Activated naive CD8-positive, alpha-beta T cell treated with anti-CD3 and anti-CD28 coated beads, Interleukin-2, amount 50 U/mL, for 24 hours (primary cell): ENCODE measurements around the gene ZBTB5.
"Not testable (repeated sequence)": the region's sequence is repeated elsewhere in the genome, so short reads cannot be mapped to it uniquely, and the experiment has no call there.

Experiments
- ATAC-seq: fragments of 150-1000 bp; cut with Tn5 transposase; one replicate; pipeline ENCODE4 v1.10.0; 2021
- DNase-seq: peaks from one replicate; pipeline ENCODE4 v3.0.0; 2021
- H3K27ac Mint-ChIP-seq: one replicate; pipeline ENCODE4 v1.8.0; 2021; ENCODE audit warnings: mild to moderate bottlenecking, mixed read lengths
- H3K27me3 Mint-ChIP-seq: one replicate; pipeline ENCODE4 v1.8.0; 2021; ENCODE audit warnings: mixed read lengths
- H3K36me3 Mint-ChIP-seq: one replicate; pipeline ENCODE4 v1.8.0; 2021; ENCODE audit warnings: low read depth, mixed read lengths
- H3K4me1 Mint-ChIP-seq: one replicate; pipeline ENCODE4 v1.8.0; 2021; ENCODE audit warnings: mixed read lengths
- H3K4me3 Mint-ChIP-seq: one replicate; pipeline ENCODE4 v1.8.0; 2021; ENCODE audit warnings: mild to moderate bottlenecking, moderate library complexity, mixed read lengths
- H3K9me3 Mint-ChIP-seq: one replicate; pipeline ENCODE4 v1.8.0; 2021; ENCODE audit warnings: mixed read lengths

The ZBTB5 gene

GRCh38 chr9:37465249-37466036, at the start of gene ZBTB5:
ZBTB5 (minus strand) TSS chr9:37465450; CDS start chr9:37442551, 22,899 bp downstream.
- DNase-seq (peak; percentile 98), ATAC-seq (peak; percentile 81)
- Mint-ChIP-seq H3K27me3 (no peaks in the 10 kb centered on the region), H3K36me3 (peaks cover 5% of the 10 kb centered on the region), H3K27ac (peak within 1 kb of the TSS; percentile 96), H3K4me1 (peaks cover 50% of the 10 kb centered on the region), H3K4me3 (peak within 1 kb of the TSS; percentile 93), H3K9me3 (no peaks in the 10 kb centered on the region)

GRCh38 chr9:37514999-37515398, 49.7 kb upstream of the ZBTB5 start:
- Mint-ChIP-seq H3K9me3 (no peaks in the 10 kb centered on the region), H3K4me1 (no peaks in the 10 kb centered on the region), H3K27me3 (no peaks in the 10 kb centered on the region), H3K27ac (no peak overlapping the region), H3K4me3 (no peak overlapping the region), H3K36me3 (no peaks in the 10 kb centered on the region)
- no peak for DNase-seq
- ATAC-seq: no peak

DNA sequence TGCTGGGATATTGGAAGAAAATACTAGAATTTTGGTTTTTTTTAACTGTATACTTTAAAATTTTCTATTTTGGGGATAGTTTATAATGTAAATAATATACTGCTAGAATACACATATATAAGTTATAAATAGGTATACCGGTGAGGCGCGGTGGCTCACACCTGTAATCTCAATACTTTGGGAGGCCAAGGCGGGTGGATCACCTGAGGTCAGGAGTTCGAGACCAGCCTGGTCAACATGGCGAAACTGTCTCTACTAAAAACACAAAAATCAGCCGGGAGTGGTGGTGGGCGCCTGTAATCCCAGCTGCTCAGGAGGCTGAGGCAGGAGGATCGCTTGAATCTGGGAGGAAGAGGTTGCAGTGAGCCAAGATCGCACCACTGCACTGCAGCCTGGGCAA, 49.2 kb upstream of the ZBTB5 start:
- not testable (repeated sequence) for DNase-seq, H3K4me1 Mint-ChIP-seq, H3K9me3 Mint-ChIP-seq, H3K36me3 Mint-ChIP-seq, ATAC-seq, H3K4me3 Mint-ChIP-seq, H3K27me3 Mint-ChIP-seq, H3K27ac Mint-ChIP-seq

GRCh38 chr9:37512437-37512836, 47.2 kb upstream of the ZBTB5 start:
- no peak for ATAC-seq
- DNase-seq: no peak
- peaks cover 2% of the 10 kb centered on the region for H3K36me3 Mint-ChIP-seq
- no peaks in the 10 kb centered on the region for H3K9me3 Mint-ChIP-seq
- no peak overlapping the region for H3K4me3 Mint-ChIP-seq
- no peaks in the 10 kb centered on the region for H3K27me3 Mint-ChIP-seq
- H3K4me1 Mint-ChIP-seq: no peaks in the 10 kb centered on the region
- H3K27ac Mint-ChIP-seq: no peak overlapping the region

DNA sequence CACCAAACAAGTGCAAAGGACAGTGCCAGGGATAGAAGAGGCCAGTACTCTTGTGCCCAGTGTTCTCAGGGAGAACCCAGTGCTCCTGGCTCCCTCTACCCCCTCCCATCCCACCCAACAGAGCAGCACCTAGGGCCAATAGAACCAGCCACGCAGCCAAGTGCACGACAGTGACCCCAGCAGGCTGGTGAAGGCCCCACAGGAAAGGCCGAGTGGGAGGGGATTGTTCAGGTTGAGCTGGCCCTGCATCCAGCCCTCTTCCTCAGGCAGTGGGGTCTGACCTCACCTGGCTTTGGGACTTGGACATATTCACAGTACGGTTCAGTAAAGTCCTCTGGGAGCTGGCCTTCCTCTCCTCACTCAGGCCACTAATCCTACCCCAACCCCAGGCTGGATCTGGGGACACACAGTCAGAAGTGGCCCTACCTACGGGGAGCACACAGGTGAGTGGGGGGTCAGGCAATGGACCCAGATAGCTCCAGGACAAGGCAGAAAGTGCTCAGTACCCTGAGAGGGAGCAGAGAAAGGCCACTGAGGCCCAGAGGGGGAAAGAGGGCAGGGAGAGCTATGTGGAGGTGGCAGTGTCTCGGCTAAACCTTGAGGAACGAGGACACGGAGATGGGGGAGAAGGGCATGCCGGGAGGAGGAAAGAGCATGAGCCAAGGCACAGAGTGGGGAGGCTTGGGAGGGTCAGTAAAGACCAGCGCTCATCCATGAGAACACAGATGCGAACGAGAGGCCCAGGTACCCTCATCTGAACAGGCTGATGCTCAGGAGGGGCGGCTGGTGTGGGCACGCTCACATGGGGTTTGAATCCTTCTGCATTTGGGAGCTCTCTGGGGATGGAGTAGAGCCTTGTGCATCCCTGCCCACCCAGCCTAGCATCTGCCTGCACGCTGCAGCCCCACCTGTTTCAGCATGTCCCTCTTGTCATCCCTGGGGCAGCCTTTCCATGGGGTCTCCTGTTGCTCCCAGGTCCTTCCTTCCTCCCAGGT, 46.1 kb upstream of the ZBTB5 start:
- Mint-ChIP-seq H3K4me1 (peaks cover 4% of the 10 kb centered on the region), H3K27me3 (no peaks in the 10 kb centered on the region), H3K4me3 (no peak overlapping the region)

DNA sequence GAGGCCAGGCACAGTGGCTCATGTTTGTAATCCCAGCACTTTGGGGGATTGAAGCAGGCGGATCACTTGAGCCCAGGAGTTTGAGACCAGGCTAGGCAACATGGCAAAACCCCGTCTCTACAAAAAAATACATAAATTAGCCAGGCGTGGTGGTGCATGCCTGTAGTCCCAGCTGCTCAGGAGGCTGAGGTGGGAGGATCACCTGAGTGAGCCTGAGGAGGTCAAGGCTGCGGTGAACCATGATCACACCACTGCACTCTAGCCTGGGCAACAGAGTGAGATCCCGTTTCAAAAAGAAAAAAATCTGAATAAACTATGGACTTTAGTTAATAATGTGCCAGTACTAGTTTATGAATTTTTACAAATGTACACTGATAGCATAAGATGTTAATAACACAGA, 44.8 kb upstream of the ZBTB5 start:
- H3K36me3 Mint-ChIP-seq: peaks cover 15% of the 10 kb centered on the region
- not testable (repeated sequence) for H3K9me3 Mint-ChIP-seq, ATAC-seq, H3K4me3 Mint-ChIP-seq, H3K4me1 Mint-ChIP-seq, H3K27ac Mint-ChIP-seq, H3K27me3 Mint-ChIP-seq, DNase-seq

More for the DNA sequence above, 46.1 kb upstream of the ZBTB5 start:
- Mint-ChIP-seq H3K27ac (no peak overlapping the region), H3K36me3 (peaks cover 13% of the 10 kb centered on the region), H3K9me3 (no peaks in the 10 kb centered on the region)
- ATAC-seq (peak; percentile 48), DNase-seq (peak; percentile 16)

- Mint-ChIP-seq H3K4me3 (no peak overlapping the region), H3K27ac (no peak overlapping the region), H3K36me3 (peaks cover 17% of the 10 kb centered on the region), H3K9me3 (no peaks in the 10 kb centered on the region), H3K27me3 (no peaks in the 10 kb centered on the region), H3K4me1 (peaks cover 4% of the 10 kb centered on the region)
- DNase-seq: no peak
- no peak for ATAC-seq
Observed at GRCh38 chr9:37509536-37509935, 44.3 kb upstream of the ZBTB5 start.

DNA sequence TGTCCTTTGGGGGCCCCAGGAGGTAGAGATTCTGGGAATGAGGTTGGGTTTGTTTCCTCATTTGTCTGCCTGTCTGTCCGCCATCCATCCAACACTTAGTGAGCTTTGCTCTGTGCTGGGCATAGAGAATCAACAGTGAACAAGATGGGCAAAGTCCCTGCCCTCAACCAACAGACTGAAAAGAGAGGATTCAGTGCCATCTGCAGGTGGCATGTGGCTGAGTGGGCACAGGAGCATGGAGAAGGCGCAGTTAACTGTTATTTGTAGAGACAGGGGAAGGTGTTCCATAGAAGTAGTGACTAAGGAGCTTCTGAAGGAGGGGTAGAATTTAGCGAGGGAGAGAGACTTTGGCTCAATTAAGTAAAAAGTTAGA, 43.6 kb upstream of the ZBTB5 start:
- Mint-ChIP-seq H3K4me3 (no peak overlapping the region), H3K27me3 (no peaks in the 10 kb centered on the region), H3K9me3 (no peaks in the 10 kb centered on the region), H3K36me3 (peaks cover 21% of the 10 kb centered on the region), H3K27ac (no peak overlapping the region), H3K4me1 (peaks cover 8% of the 10 kb centered on the region)
- DNase-seq (no peak), ATAC-seq (no peak)

GRCh38 chr9:37508135-37508833, 43.0 kb upstream of the ZBTB5 start:
- ATAC-seq (no peak), DNase-seq (no peak)
- Mint-ChIP-seq H3K27me3 (no peaks in the 10 kb centered on the region), H3K4me3 (no peak overlapping the region), H3K27ac (no peak overlapping the region), H3K36me3 (peaks cover 26% of the 10 kb centered on the region), H3K4me1 (peaks cover 13% of the 10 kb centered on the region), H3K9me3 (no peaks in the 10 kb centered on the region)

DNA sequence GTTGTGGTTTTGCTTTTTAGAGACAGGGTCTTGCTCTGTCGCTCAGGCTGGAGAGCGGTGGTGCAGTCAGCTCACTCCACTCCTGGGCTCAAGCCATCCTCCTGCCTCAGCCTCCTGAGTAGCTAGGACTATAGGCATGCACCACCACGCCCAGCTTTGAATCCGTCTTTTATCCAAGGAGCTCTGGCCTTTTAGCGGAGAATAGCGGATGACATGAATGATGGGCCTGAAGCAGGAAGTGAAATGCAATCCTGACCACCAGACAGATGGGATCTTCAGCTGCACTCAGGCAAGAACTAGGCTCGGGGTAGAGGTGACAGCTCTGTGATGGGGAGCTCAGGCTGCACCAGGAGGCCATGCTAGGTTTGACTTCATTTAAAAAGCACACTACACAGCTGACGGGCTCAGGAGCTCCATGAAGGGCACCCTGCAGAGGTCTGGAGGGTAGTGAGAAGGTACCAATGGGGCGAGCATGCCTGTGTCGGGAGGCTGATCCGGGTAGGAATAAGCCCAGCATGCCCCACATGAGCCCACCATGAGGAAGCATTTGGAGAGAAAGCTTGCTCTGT, 42.4 kb upstream of the ZBTB5 start:
- Mint-ChIP-seq H3K36me3 (peaks cover 31% of the 10 kb centered on the region), H3K4me3 (no peak overlapping the region), H3K27ac (no peak overlapping the region), H3K4me1 (peaks cover 17% of the 10 kb centered on the region), H3K27me3 (no peaks in the 10 kb centered on the region), H3K9me3 (no peaks in the 10 kb centered on the region)
- no peak for DNase-seq
- ATAC-seq: no peak

- Mint-ChIP-seq H3K27me3 (no peaks in the 10 kb centered on the region), H3K9me3 (no peaks in the 10 kb centered on the region), H3K4me1 (peaks cover 20% of the 10 kb centered on the region), H3K27ac (no peak overlapping the region), H3K4me3 (no peak overlapping the region), H3K36me3 (peaks cover 53% of the 10 kb centered on the region)
- ATAC-seq: no peak
- DNase-seq: no peak
Observed at GRCh38 chr9:37504605-37505004, 39.4 kb upstream of the ZBTB5 start.

DNA sequence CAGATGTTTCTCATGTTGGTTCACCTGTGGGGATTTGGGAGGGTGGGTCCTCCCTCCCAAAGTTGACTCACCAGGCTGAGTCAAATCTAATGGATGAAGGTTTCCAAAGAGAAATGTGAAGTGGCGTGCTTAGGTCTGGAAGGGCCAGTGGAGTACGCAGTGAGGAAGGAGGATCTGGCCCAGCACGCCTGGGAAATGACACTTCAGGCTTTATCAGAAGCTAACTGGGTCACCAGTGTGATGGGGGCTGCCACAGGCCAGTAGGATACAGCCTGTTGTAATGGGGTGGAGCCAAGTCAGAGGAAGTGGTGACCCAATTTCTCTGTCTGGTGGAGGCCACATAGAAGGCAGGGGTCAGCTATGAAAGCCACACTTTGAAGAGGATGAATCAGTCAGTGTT, 38.5 kb upstream of the ZBTB5 start:
- Mint-ChIP-seq H3K36me3 (peaks cover 59% of the 10 kb centered on the region), H3K4me1 (peaks cover 20% of the 10 kb centered on the region), H3K9me3 (no peaks in the 10 kb centered on the region), H3K4me3 (peak overlapping the region; percentile 25), H3K27ac (peak overlapping the region; percentile 60), H3K27me3 (no peaks in the 10 kb centered on the region)
- DNase-seq (no peak), ATAC-seq (peak; percentile 67)

GRCh38 chr9:37501957-37502596, 36.8 kb upstream of the ZBTB5 start:
- Mint-ChIP-seq H3K4me3 (no peak overlapping the region), H3K4me1 (peaks cover 20% of the 10 kb centered on the region), H3K27ac (no peak overlapping the region), H3K9me3 (no peaks in the 10 kb centered on the region), H3K27me3 (no peaks in the 10 kb centered on the region), H3K36me3 (peaks cover 68% of the 10 kb centered on the region)
- no peak for DNase-seq
- ATAC-seq: no peak

- no peak for DNase-seq
- Mint-ChIP-seq H3K36me3 (peaks cover 76% of the 10 kb centered on the region), H3K4me1 (peaks cover 16% of the 10 kb centered on the region), H3K4me3 (no peak overlapping the region), H3K27ac (no peak overlapping the region), H3K27me3 (no peaks in the 10 kb centered on the region), H3K9me3 (no peaks in the 10 kb centered on the region)
- no peak for ATAC-seq
Observed at GRCh38 chr9:37499297-37499696, 34.0 kb upstream of the ZBTB5 start.
